HUES64 (cell line): ENCODE results near the gene ANKRD66. TPM values are rescaled to one million over a fixed set of nuclear protein-coding genes. Genes with fewer than 3 reads are reported as not detected.

Experiments
- H3K27ac ChIP-seq: 2 replicates; pipeline ENCODE4 v1.7.0; 2013; ENCODE audit warnings: low read depth, low read length, inconsistent platforms
- H3K27me3 ChIP-seq: 2 replicates; pipeline ENCODE4 v1.6.1; 2013; ENCODE audit warnings: mild to moderate bottlenecking, low read length; ENCODE audit not compliant: insufficient read depth
- H3K36me3 ChIP-seq: 2 replicates; pipeline ENCODE4 v1.6.1; 2013; ENCODE audit warnings: mild to moderate bottlenecking, low read length; ENCODE audit not compliant: insufficient read depth
- H3K4me1 ChIP-seq: 2 replicates; pipeline ENCODE4 v1.6.1; 2013; ENCODE audit warnings: mild to moderate bottlenecking, low read length, moderate library complexity; ENCODE audit not compliant: insufficient read depth
- H3K4me3 ChIP-seq: 2 replicates; pipeline ENCODE4 v1.5.1; 2013; ENCODE audit warnings: mild to moderate bottlenecking, low read length, moderate library complexity
- H3K9ac ChIP-seq: 2 replicates; pipeline ENCODE4 v1.6.1; 2013; ENCODE audit warnings: mild to moderate bottlenecking, low read depth, low read length
- H3K9me3 ChIP-seq: 2 replicates; pipeline ENCODE4 v1.6.1; 2013; ENCODE audit warnings: low read depth, low read length; ENCODE audit not compliant: insufficient read depth
- WGBS: fragments of 150-250, 120-280 bp; methylation state at CpG from one replicate; pipeline ENCODE4 v1.1.7; 2013; ENCODE audit warnings: missing lambda C conversion rate; 5-methylcytosine and 5-hydroxymethylcytosine counted together
- polyA plus RNA-seq, 2 experiments: library from polyadenylated mRNA; stranded (reverse); fragments of 50-300 nt; gene quantifications; one replicate each; pipeline ENCODE4 v1.2.3, GENCODE V29; 2013

The ANKRD66 gene
- not detected for polyA plus RNA-seq (2013, experiment 1 of 2)
- not detected for polyA plus RNA-seq (2013, experiment 2 of 2)

GRCh38 chr6:46746696-46747095 lies at the start of gene ANKRD66:
Gene ANKRD66, plus strand, starts transcription at chr6:46746933. Its CDS starts 5,016 bp downstream, at chr6:46751949.
- Histone ChIP-seq H3K4me1 (peaks cover 13% of the 10 kb centered on the region), H3K9ac (no peak within 1 kb of the TSS), H3K27me3 (no peaks in the 10 kb centered on the region), H3K9me3 (no peaks in the 10 kb centered on the region), H3K27ac (no peak within 1 kb of the TSS), H3K36me3 (no peaks in the 10 kb centered on the region), H3K4me3 (no peak within 1 kb of the TSS)
- 88% methylated on average over 1 of the region's 1 CpG for WGBS

GRCh38 chr6:46699970-46700369 lies 46.8 kb upstream of the ANKRD66 start:
- Histone ChIP-seq H3K4me1 (no peaks in the 10 kb centered on the region), H3K36me3 (no peaks in the 10 kb centered on the region), H3K4me3 (no peak overlapping the region), H3K27me3 (no peaks in the 10 kb centered on the region), H3K9me3 (no peaks in the 10 kb centered on the region), H3K27ac (no peak overlapping the region), H3K9ac (no peak overlapping the region)
- no CpG with 5 or more reads among the region's 1 CpG for WGBS

GRCh38 chr6:46704562-46704961 lies 42.2 kb upstream of the ANKRD66 start:
- no peaks in the 10 kb centered on the region for H3K27me3 ChIP-seq
- H3K4me1 ChIP-seq: no peaks in the 10 kb centered on the region; the same call in 1 of the 2 replicates
- no peak overlapping the region for H3K4me3 ChIP-seq
- H3K9me3 ChIP-seq: no peaks in the 10 kb centered on the region
- H3K27ac ChIP-seq: no peak overlapping the region
- 31% methylated on average over 3 of the region's 3 CpGs for WGBS
- H3K36me3 ChIP-seq: no peaks in the 10 kb centered on the region
- H3K9ac ChIP-seq: no peak overlapping the region

- Histone ChIP-seq H3K9me3 (no peaks in the 10 kb centered on the region), H3K27me3 (no peaks in the 10 kb centered on the region)
- 91% methylated on average over 2 of the region's 2 CpGs for WGBS
These were observed 40.3 kb upstream of the ANKRD66 start for GRCh38 chr6:46706464-46706863.

GRCh38 chr6:46711491-46711890 lies 35.2 kb upstream of the ANKRD66 start:
- H3K9me3 ChIP-seq: no peaks in the 10 kb centered on the region
- no peaks in the 10 kb centered on the region for H3K27me3 ChIP-seq
- H3K4me1 ChIP-seq: no peaks in the 10 kb centered on the region
- H3K36me3 ChIP-seq: no peaks in the 10 kb centered on the region
- no peak overlapping the region for H3K9ac ChIP-seq
- WGBS: 100% methylated on average over 1 of the region's 1 CpG
- no peak overlapping the region for H3K4me3 ChIP-seq
- H3K27ac ChIP-seq: no peak overlapping the region

More at GRCh38 chr6:46706464-46706863, 40.3 kb upstream of the ANKRD66 start:
- Histone ChIP-seq H3K36me3 (no peaks in the 10 kb centered on the region), H3K27ac (no peak overlapping the region), H3K9ac (no peak overlapping the region), H3K4me3 (no peak overlapping the region), H3K4me1 (no peaks in the 10 kb centered on the region; the same call in 1 of the 2 replicates)

- Histone ChIP-seq H3K4me3 (no peak overlapping the region), H3K27ac (no peak overlapping the region), H3K9me3 (no peaks in the 10 kb centered on the region), H3K9ac (no peak overlapping the region), H3K4me1 (no peaks in the 10 kb centered on the region), H3K27me3 (no peaks in the 10 kb centered on the region), H3K36me3 (no peaks in the 10 kb centered on the region)
These were observed 31.6 kb upstream of the ANKRD66 start for GRCh38 chr6:46715141-46715540.

- Histone ChIP-seq H3K4me3 (no peak overlapping the region), H3K27ac (no peak overlapping the region), H3K9ac (no peak overlapping the region), H3K27me3 (no peaks in the 10 kb centered on the region), H3K9me3 (no peaks in the 10 kb centered on the region), H3K4me1 (no peaks in the 10 kb centered on the region), H3K36me3 (no peaks in the 10 kb centered on the region)
- WGBS: 85% methylated on average over 1 of the region's 1 CpG
These were observed 27.6 kb upstream of the ANKRD66 start for GRCh38 chr6:46719099-46719498.

GRCh38 chr6:46720401-46720800 lies 26.3 kb upstream of the ANKRD66 start:
- Histone ChIP-seq H3K4me1 (no peaks in the 10 kb centered on the region), H3K9me3 (no peaks in the 10 kb centered on the region), H3K36me3 (no peaks in the 10 kb centered on the region), H3K4me3 (no peak overlapping the region), H3K9ac (no peak overlapping the region), H3K27ac (no peak overlapping the region), H3K27me3 (no peaks in the 10 kb centered on the region)
- WGBS: 88% methylated on average over 1 of the region's 1 CpG

- 86% methylated on average over 1 of the region's 1 CpG for WGBS
- no peaks in the 10 kb centered on the region for H3K36me3 ChIP-seq
- H3K27ac ChIP-seq: no peak overlapping the region
- H3K9ac ChIP-seq: no peak overlapping the region
- H3K4me1 ChIP-seq: peaks cover 3% of the 10 kb centered on the region; the same call in 1 of the 2 replicates
- H3K4me3 ChIP-seq: no peak overlapping the region
- H3K27me3 ChIP-seq: peaks cover 17% of the 10 kb centered on the region
- H3K9me3 ChIP-seq: no peaks in the 10 kb centered on the region
These were observed 16.9 kb upstream of the ANKRD66 start for GRCh38 chr6:46729787-46730326.

- Histone ChIP-seq H3K4me1 (peaks cover 7% of the 10 kb centered on the region), H3K9me3 (no peaks in the 10 kb centered on the region), H3K27me3 (peaks cover 28% of the 10 kb centered on the region), H3K9ac (no peak overlapping the region), H3K27ac (no peak overlapping the region), H3K36me3 (no peaks in the 10 kb centered on the region), H3K4me3 (no peak overlapping the region)
- WGBS: 91% methylated on average over 4 of the region's 4 CpGs
These were observed 15.7 kb upstream of the ANKRD66 start for GRCh38 chr6:46730921-46731461.

- H3K4me1 ChIP-seq: peaks cover 11% of the 10 kb centered on the region
- H3K27me3 ChIP-seq: peaks cover 46% of the 10 kb centered on the region
- no peaks in the 10 kb centered on the region for H3K9me3 ChIP-seq
- no peak overlapping the region for H3K4me3 ChIP-seq
- H3K36me3 ChIP-seq: no peaks in the 10 kb centered on the region
- no peak overlapping the region for H3K9ac ChIP-seq
- 86% methylated on average over 2 of the region's 2 CpGs for WGBS
- H3K27ac ChIP-seq: no peak overlapping the region
These were observed 13.4 kb upstream of the ANKRD66 start for GRCh38 chr6:46733341-46733801.
